Mucosa of descending colon (tissue), 3 donors: Measurements from ENCODE around the gene FBP1. TPM values are rescaled to one million over a fixed set of nuclear protein-coding genes. Genes with fewer than 3 reads are reported as not detected.
A peak's percentile ranks its signal among the peaks of the same experiment; 100 is the strongest.

Experiments
- ATAC-seq: fragments of 200-7000 bp; cut with Tn5 transposase; one replicate; pipeline ENCODE4 v1.9.1; 2020; ENCODE audit warnings: mild to moderate bottlenecking, moderate library complexity
- DNase-seq, 3 donors: peaks; one replicate each; pipeline ENCODE4 v3.0.0-alpha.2; 2020
- H3K36me3 ChIP-seq: fragments of 200-600 bp; one replicate; pipeline ENCODE4 v1.8.0; 2021; ENCODE audit warnings: low read depth, mild to moderate bottlenecking
- H3K4me1 ChIP-seq: fragments of 200-600 bp; one replicate; pipeline ENCODE4 v1.8.0; 2021; ENCODE audit warnings: low read depth, mild to moderate bottlenecking
- H3K4me3 ChIP-seq: fragments of 200-600 bp; one replicate; pipeline ENCODE4 v1.8.0; 2021; ENCODE audit warnings: mild to moderate bottlenecking
- H3K9me3 ChIP-seq: fragments of 200-600 bp; one replicate; pipeline ENCODE4 v1.8.0; 2021; ENCODE audit warnings: mild to moderate bottlenecking
- intact Hi-C, 2 donors: fragments of 100-400 bp; cut with DNase I in 1 of 2; cut with micrococcal nuclease in 1 of 2; formaldehyde crosslinking; loops; one replicate each; pipeline versions ENCODE4 v1.11.0 to v1.11.1; 2022; cut with DNase I, micrococcal nuclease
- total RNA-seq, 3 donors: library from RNA; stranded (reverse); fragmentation: NEBNext Ultra II Directional in 2 of 3; extraction: Animal tissue kit (Norgen Biotek cat#: 25700) in 2 of 3; gene quantifications; one replicate each; pipeline versions ENCODE4 v1.2.1 to v1.2.4, GENCODE V29; 2021 to 2023
- TF ChIP-seq, protein P1 (sequence below): fragments of 200-600 bp; IDR thresholded peaks from one replicate; pipeline ENCODE4 v1.8.0; 2022; ENCODE audit warnings: antibody characterized with exemption, mild to moderate bottlenecking
- donor health status: DM: no; HTN: no; CAD: no; lungs with moderate emphysema.
- donor health status: DM: no; HTN: no; CAD: no.
- donor health status: DM: no; HTN: yes; CAD: no.

FBP1 gene
- total RNA-seq, 3 donors from 2014 or later = 17.6 to 52.4 (median 48.6) TPM

DNA sequence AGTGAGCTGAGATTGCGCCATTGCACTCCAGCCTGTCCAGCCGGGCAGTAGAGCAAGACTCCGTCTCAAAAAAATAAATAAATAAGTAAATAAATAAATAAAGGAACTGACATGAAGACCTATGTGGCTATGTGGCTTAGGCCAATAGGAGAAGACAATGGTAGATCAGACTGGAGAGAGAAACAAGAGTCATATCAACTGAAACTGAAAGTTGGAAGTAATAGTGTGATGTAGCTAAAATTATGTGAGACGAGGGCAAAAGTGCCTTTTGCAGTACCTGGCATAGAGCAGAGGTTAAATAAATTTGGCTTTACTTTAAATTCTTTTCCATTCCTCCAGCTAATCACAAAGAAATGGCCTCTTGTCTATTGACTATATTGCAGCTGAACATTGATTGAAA is 53.0 kb downstream of the FBP1 start:
- DNase-seq (no peak), ATAC-seq (peak; percentile 47)
- Histone ChIP-seq H3K4me1 (no peaks in the 10 kb centered on the region), H3K9me3 (no peaks in the 10 kb centered on the region), H3K36me3 (no peaks in the 10 kb centered on the region), H3K4me3 (no peak overlapping the region)
- TF ChIP-seq, protein P1, sequence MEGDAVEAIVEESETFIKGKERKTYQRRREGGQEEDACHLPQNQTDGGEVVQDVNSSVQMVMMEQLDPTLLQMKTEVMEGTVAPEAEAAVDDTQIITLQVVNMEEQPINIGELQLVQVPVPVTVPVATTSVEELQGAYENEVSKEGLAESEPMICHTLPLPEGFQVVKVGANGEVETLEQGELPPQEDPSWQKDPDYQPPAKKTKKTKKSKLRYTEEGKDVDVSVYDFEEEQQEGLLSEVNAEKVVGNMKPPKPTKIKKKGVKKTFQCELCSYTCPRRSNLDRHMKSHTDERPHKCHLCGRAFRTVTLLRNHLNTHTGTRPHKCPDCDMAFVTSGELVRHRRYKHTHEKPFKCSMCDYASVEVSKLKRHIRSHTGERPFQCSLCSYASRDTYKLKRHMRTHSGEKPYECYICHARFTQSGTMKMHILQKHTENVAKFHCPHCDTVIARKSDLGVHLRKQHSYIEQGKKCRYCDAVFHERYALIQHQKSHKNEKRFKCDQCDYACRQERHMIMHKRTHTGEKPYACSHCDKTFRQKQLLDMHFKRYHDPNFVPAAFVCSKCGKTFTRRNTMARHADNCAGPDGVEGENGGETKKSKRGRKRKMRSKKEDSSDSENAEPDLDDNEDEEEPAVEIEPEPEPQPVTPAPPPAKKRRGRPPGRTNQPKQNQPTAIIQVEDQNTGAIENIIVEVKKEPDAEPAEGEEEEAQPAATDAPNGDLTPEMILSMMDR = no peak
- intact Hi-C loops = no loop called here

DNA sequence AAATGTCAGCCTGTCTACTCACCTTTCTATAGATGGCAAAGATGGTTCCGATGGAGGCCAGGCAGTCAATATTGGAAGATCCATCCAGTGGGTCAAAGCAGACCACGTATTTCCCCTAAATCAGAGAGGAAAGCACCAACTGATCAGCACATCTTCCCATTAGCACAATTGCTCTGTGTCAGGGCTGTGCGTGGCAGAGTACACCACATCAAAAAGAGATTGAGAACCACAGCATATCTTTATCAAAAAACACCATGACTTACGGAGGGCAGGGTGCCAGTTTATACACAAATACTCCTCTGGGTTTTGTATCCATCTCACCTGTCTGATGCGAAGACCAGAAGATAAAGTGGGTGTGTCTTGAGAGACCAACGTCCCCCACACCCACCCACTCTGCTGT is 54.8 kb downstream of the FBP1 start:
- TF ChIP-seq, protein P1 = no peak
- ATAC-seq (no peak), DNase-seq (no peak)

DNA sequence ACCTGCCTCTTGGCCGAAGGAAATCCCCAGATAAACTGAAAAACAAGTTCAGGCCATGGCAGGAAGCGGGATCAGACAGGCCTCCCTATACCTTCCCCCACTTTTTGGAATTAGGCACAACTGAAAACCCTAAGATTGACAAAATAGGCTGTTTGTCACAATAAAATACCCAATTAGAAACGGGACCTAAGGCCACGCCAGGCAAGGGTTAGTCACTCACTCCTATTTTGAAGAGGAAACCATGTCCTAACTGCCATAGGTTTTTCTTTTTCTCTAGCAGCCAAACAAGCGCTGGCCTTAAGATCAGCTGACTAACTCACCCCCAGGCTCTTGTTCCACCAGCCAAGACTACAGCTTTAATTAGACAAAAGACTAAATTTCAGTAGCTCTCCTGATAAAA is 57.6 kb downstream of the FBP1 start:
- intact Hi-C loops = no loop called here
- H3K4me3 ChIP-seq = no peak overlapping the region
- ATAC-seq (no peak), DNase-seq (no peak)
- no peaks in the 10 kb centered on the region for H3K4me1 ChIP-seq
- H3K9me3 ChIP-seq = no peaks in the 10 kb centered on the region
- H3K36me3 ChIP-seq = no peaks in the 10 kb centered on the region
- TF ChIP-seq, protein P1 = no peak

More for the DNA sequence above, 54.8 kb downstream of the FBP1 start:
- Histone ChIP-seq H3K4me3 (no peak overlapping the region), H3K9me3 (no peaks in the 10 kb centered on the region), H3K36me3 (no peaks in the 10 kb centered on the region), H3K4me1 (no peaks in the 10 kb centered on the region)
- intact Hi-C loops = no loop called here

DNA sequence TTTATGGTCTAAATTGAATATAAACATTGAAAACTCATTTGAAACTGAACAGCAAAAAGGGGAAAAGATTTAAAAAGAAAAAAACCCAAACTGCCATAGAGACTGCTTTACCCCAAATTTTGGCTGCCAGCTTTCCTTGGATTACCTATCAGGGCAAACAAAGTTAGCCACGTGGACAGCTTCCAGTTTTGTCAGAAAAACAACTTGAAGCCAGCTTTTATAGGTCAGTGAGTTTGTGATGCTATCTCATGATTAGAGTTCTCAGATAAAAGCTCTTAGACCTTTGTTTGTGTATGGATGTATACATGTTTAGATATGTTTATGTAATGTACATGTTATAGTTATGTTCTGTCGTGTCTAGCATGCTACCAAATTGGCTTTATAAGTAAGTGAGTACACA is 61.7 kb downstream of the FBP1 start:
- ATAC-seq = no peak

DNA sequence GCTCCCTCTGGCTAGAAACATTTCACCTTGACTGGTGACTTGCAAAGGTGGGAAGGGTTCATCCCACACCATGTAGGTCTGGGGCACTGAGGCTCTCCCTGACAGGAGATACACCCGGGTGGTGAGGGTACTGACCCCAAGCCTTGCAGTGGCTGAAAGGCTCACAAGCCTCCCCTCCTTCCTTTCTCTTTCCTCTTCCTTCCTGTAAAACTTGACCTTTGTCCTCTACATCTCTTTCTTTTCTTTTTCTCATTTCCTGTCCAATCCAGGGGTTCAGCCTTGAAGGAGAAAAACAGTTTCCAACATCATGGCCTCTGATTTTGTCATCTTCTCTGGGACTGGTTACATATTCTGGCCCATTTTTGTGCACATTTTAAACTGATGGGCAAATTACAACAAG is 62.3 kb downstream of the FBP1 start:
- intact Hi-C loops = no loop called here
- Histone ChIP-seq H3K9me3 (no peaks in the 10 kb centered on the region), H3K36me3 (no peaks in the 10 kb centered on the region), H3K4me1 (no peaks in the 10 kb centered on the region), H3K4me3 (no peak overlapping the region)
- DNase-seq (no peak), ATAC-seq (peak; percentile 69)
- TF ChIP-seq, protein P1 = no peak

More for the DNA sequence above, 61.7 kb downstream of the FBP1 start:
- DNase-seq = no peak
- no peak overlapping the region for H3K4me3 ChIP-seq
- H3K36me3 ChIP-seq = no peaks in the 10 kb centered on the region
- intact Hi-C loops = no loop called here
- H3K4me1 ChIP-seq = no peaks in the 10 kb centered on the region
- TF ChIP-seq, protein P1 = no peak
- no peaks in the 10 kb centered on the region for H3K9me3 ChIP-seq

DNA sequence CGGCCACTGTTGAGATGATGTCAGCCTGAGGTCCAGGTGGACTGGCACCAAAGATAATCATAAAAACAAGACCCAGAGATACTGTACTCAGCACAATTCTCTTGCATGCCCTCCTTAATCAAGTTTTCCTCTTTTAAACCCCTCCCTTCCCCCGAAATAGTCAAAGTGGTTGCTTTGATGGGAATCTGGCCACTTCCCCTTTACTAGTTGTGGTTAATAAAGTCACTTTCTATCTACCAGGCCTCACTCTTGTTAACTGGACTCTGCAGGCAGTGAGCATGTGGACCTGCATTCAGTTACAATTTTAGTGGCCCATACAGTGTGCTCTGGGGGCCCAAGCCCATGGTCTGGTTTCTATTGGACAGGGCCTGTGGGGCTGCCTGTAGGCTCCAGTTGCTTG is 63.2 kb downstream of the FBP1 start:
- Histone ChIP-seq H3K9me3 (no peaks in the 10 kb centered on the region), H3K36me3 (no peaks in the 10 kb centered on the region), H3K4me1 (no peaks in the 10 kb centered on the region), H3K4me3 (no peak overlapping the region)
- intact Hi-C loops = no loop called here
- no peak for ATAC-seq
- TF ChIP-seq, protein P1 = no peak
- DNase-seq = no peak
